Inflammatory macrophage treated with lipopolysaccharide for 4 hours (primary cell): ENCODE measurements around the gene KAT6B.
"Not testable (repeated sequence)": the region's sequence is repeated elsewhere in the genome, so short reads cannot be mapped to it uniquely, and the experiment has no call there.

Experiments used
- DNase-seq: peaks from one replicate; pipeline ENCODE4 v3.0.0-alpha.2; 2020

The KAT6B gene

DNA sequence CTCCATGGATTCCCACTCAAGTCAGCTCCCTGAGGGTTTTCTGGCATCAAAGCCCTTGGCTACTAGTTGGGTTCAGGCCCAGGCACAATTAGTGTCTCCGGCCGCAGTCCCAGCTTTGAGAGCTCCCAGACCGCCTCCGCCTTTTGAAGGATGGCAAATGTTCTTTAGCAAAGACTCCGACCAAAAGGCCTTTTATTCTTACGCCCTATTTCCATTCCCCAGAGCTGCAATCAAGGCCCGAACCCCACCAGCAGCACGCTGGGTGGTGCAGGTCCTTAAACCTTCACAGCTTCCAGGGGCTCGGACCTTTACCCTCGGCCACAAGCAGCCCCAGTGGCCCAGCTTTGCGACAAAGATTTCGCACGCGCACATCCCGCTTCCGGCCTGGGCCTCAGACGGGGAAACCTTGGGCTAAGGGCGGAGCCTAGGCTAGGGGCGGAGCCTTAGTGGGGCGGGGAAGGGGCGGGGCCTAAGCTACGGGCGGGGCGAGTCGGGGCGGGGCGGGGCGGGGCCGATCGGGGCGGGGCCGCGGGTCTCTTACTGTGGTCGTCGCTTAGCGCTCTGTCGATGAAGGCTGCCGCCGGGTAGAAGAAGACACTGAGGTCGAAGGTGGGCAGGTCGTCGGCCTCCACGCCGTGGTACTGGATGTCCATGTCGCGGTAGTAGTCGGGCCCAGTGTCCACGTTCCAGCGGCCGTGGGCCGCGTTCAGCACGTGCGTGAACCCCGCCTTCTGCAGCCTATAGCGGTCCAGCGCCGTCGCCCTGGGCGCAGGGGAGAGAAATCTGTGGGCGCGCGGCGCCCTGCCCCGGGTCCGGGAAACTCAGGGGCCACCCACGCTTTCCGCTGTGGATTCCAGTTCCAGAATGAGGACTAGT, 217.1 kb downstream of the KAT6B start:
- peak; percentile 63 for DNase-seq

DNA sequence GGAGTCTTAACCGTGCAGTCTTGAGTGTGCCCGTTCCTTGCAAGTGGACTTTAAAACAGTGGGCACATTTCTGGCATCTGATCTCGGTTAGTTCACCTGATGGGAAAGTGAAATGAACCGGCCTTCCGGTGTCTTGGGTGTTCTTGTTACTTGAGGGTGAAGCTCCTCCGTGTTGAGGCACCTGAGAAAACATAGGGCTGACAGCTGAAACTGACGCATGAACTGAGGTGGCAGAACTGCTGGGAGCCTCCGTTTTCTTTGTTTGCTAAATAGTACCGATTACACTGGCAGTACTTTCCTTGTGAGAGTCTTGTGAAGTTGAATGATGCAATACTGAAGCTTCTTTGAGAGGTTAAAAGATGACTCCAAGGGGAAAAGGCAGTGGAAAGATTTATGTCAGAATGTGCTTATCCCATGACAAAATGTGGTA, 222.3 kb downstream of the KAT6B start:
- peak; percentile 82 for DNase-seq

DNA sequence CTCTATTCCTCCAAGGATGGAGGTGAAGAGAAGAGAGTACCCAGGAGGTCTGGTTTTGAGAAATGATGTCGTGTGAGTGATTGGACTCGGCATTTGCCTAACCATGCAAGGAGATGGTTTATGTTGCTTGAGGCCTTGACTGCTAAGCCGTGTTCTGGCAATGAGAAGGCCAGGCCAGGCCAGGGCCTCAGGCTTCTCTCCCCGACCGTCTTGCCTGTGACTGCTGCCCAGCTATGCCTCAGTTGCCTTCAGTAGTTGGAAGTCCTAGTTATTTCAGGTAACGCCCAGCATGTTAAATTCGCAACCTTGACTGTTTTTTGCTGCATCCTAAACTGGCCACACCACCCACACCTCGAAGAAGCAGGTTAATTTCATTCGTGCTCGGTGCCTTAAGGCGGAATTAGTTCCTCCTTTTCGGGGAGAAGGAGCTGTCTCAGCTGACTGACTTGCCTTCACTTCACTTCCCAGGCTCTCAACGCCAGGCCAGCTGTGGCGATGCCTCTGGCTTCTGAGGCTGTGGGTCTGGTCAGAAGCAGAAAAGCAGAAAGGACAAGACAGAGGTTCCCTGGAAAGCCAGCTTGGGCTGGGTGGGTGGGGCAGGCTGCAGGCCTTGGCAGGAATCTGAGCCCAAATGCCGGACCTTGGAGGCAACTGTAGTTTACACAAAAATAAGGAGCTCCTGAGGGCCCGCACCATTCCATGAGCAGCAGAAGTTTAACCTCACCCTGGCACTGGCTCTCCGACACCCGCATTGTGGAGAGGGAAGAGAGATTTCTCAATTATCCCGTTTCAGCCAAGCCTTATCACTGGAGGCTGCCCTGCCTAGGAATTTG, 223.1 kb downstream of the KAT6B start:
- DNase-seq: peak; percentile 64

DNA sequence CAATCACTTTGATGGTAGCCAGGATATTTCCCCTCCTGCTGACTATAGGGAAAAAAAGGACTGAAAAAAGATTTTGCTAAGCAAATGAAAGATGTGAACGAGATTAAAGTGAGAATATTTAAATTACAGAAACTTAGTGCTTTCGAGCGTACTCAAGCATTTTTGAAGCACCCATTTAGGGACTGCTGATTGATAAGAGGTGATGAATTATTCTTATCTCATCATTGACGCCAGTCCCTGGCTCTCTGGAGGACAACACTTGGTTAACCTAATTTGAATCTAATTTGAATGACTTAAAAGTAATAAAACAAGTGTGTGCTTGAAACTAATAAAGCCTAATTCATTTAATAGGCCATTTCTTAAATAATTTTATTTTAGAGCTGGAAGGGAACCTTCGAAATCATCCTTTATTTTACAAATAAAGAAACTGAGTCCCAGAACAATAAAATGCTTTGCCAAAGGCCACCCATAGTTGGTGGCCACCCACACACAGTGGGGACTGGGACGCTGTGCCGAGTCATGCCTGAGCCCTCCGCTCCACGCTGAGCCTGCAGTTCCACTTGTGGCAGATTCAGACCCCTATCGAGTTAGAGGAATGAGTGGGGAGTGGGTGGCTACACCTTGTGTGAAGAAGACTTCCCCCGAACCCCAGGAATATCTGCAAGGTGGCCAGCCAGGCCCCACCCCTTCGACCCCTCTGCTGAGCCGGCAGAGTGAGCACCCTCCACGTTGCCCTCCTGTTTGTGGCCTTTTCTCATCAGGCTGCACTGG, 223.9 kb downstream of the KAT6B start:
- no peak for DNase-seq

DNA sequence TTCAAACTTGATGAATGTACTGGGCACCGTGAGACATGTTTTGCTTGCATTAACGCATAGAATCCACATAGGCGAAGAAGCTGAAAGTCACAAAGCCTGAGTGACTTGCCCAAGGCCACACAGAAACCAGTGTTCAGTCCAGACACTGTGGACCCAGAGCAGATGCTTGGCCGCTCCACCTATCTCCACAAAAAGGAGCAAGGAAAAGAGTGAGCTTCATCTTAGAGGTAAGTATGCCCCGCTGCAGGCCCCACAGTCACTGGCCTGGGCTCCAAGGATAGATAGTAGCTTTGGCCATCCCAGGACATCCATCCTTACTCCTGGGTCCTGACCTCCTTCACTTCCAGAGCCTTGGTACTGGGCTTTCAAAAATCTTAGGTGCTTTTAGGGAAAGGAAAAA, 224.9 kb downstream of the KAT6B start:
- DNase-seq: no peak

DNA sequence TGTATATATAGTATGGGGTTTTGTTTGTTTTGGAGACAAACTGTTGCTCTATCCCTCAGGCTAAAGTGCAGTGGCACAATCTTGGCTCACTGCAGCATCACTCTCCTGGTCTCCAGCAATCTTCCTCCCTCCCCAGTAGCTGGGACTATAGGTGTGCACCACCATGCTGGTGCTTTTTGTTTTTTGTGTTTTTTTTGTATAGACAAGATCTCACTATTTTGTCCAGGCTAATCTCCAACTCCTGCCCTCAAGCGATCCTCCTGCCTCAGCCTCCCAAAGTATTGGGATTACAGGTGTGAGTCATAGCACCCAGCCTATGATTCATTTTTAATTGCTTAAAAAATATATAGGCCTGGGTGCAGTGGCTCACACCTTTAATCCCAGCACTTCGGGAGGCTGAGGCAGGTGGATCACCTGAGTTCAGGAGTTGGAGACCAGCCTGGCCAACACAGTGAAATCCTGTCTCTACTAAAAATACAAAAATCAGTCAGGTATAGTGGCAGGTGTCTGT, 229.6 kb downstream of the KAT6B start:
- not testable (repeated sequence) for DNase-seq

DNA sequence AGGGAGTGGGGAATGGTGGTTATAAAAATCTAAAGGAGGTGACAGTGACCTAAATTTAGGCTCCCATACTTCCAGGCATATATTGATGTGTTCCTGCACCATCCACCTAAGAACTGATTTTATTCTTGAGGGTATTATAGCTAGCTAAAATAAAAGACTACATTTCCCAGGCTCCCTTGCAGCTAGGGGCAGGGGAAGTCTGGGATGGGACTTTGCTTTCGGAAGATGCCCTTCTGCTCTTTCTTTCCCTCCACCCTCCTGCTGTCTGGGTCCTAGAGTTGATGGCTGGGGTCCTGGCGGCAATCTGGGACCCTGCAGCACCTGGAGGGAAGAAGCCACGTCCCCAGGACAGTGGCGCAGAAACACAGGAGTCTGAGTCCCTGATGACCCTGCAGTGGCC, 231.3 kb downstream of the KAT6B start:
- DNase-seq: no peak

DNA sequence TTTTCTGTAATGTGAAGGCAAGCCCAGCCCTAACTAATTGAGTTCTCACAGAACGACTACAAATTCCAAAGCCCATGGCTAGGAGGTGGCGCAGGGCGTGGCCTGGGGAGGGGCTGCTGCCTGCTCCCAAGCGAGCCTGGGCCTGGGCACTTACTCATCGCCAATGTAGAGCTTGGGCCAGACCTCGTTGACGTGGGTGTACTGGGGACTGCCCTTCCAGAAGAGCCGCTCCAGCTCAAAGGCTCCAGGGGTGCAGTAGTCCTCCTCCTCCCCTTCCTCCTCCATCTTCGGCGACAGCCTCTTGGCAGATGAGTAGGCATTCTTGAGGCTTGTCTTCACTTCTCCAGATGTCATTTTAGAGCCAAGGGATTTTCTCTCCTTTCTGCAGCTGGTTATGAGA, 231.8 kb downstream of the KAT6B start:
- DNase-seq: no peak

DNA sequence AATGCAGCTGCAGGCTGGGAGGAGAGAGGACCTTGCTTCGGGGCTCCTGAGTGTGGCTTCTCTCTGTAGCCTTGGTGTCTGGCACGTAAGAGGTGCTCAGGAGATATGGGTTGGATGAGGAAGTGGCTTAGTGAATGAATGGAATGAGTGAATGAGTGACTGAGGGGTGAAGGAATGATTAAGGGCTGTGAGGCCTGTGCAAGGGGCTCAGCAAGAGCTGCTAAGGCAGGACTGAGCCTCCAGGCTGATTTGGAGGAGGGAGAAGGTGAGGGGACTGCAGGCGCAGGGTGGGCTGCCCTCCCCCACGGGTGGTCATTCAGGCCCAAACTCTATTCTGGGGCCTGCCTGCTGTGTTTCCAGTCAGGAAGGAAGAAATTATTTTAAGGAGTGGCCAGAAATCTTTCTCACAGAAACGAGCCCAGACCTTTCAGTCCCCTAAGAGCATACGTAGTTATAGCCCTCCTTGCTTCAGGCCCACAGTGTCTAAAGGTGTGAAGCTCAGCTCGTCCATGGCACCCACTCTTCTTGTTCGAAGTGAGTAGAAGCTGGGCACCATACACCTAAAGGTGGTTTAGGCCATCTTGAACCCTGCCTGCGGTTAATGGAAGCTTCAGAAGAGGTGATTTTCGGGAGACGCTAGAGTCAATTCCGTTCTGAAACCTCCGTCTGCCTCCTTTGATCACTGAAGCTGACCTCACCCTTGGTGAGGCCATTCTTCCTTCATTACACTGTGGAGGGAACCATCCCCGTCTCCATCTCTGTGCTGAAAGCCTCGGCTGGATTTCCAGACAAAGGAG, 235.5 kb downstream of the KAT6B start:
- peak; percentile 89 for DNase-seq

DNA sequence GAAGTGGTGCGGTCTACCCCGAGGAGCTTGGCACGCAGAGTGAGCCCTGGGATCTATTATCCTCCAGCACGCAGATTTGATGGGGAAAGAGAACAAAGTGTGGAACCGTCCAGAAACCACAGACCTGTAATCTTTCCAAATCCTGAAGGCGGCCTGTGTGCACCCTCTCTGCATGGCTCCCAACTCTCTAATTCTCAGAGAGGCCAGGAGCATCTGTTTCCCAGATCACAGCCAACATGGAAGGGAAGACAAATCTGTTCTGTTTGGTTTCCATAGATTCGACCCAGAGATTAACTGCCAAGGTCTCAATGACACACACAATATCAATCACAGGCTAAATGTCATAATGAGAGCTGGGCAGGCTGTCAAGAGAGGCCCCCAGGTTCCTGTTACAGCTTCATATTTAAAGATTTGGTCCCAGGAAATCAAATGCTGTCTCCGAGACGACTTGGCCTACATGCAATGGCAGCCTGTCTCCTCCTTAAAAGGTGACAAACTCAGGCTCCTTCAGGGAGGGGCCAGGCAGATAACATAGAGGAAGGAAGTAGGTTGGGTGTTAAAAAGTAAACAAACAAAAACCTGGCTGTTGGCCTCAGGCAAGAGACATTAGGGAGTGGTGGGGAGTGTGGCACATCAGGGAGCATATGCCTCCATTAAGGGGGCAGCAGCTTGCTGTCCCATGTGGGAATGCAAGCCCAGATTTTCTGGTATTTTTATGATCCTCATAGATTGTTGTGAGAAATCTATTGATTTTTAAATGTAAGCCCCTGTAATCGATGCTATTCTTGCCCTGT, 236.3 kb downstream of the KAT6B start:
- DNase-seq: no peak

DNA sequence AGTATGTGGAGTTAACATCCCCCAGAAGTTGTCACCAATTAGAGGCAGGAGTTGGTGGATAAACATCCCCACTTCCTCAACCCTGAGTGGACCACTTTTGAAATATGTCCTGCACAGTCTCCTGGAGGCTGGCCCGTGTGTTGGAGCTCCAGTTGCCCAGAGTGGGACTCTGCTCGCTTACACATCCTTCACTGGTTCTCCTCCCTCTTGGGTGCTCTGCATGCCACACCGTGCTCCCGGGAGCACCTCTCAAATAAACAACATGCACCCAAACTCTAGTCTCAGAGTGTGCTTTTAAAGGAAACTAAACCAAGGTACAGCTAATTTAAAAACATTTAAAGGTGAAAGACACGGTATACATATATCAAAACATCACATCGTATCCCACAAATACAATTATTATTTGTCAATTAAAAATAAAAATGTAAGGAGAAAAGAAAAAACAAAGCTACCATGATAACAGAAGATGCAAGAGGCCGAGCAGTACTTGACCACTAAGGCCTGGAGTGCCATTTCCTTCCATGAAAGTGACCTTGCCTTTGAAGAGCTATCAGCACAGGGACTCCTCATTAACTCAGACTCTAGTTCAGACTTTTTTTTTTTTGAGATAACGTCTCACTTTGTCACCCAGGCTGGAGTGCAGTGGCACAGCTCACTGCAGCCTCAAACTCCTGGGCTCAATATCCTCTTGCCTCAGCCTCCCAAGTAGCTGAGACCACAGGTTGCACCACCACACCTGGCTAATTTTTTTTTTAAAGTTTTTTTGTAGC, 237.2 kb downstream of the KAT6B start:
- no peak for DNase-seq

DNA sequence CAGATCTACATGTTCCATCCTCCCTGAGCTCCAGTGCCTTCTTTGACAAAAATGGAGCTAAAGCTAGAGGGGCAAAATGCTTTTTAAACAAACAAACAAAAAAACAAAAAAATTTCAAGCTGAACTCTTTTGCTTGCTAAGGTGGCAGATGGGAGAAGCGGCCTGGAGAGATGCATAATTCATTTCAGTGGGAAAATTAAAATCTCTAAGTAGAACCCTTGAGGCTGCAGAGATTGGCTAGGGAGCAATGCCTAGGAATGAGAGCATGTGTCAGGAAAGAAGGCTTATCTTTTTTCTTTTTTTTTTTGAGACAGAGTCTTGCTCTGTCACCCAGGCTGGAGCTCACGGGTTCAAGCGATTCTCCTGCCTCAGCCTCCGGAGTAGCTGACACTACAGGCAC, 238.7 kb downstream of the KAT6B start:
- no peak for DNase-seq

DNA sequence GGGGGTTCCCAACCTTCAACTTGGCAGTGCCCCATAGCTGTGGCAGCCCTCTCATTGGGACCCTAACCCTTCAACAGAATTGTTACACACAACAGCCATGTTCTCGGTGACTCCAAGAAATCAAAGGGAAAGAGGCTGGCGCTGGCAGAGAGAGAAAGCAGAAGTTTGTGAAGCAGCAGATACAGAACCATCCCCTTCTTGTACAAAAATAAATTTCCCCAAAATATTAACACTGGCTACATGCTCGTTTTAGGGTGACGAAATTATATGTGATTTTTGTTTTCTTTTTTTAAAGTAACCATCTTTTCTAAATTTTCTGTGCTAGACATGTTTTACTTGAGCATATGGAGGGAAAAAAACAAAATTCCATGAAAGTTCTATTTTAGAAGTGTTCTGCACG, 239.9 kb downstream of the KAT6B start:
- peak; percentile 52 for DNase-seq

DNA sequence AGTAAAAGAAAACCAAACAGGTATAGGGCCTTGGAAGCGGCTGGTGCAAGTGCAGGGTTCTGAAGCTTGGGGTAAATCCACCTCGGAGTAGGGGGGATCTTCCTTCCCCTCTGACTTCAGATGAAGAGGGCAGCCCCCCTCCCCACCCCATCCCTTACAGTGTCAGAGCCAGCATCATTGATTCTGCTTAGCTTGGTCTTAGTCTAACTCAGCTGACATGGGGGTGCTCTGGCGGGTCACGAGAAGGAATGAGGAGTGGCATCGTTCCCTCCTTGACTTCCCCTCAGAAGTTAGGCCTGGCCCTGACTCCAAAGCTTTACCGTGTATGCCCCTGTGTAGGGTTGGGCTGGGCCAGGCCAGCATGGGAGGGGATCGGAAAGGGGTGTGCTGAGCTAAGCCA, 240.9 kb downstream of the KAT6B start:
- DNase-seq: no peak

DNA sequence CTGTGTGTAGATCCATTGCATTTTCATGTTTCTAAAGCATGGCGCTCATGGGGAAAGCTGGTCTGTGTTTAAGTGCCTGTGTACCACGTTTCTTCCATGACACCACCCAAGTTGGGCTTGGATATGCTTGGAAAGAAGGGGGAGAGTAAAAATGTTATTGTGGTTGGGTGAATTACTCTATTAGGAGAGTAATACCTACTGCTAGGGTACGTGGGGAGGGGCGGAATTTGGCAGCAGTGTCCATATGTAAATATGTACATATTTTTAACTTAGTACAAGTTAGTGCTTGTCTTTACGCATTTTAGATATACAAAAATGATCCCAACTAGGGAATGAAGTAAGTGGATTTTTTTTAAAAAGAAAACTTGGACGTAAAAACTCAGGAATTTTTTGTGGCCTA, 242.1 kb downstream of the KAT6B start:
- no peak for DNase-seq

DNA sequence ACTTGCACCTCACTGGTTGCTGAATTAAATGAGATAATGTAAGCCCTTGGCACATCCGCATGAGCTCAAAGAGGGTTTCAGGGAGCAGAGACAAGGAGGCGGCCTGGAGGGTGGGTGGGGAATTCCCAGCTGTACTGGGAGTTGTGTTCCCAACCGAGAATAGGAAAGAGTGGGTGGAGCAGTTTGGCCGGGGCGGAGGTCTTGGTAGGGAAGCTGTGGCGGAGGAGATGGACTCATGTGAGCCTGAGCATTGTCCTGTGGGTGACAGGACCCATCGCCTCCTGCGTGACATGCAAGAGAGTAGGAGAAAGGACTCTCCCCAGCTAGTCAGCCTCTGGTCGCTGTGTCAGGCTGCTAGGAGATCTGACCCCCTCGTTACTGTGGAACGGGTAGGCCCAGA, 244.1 kb downstream of the KAT6B start:
- DNase-seq: peak; percentile 96

DNA sequence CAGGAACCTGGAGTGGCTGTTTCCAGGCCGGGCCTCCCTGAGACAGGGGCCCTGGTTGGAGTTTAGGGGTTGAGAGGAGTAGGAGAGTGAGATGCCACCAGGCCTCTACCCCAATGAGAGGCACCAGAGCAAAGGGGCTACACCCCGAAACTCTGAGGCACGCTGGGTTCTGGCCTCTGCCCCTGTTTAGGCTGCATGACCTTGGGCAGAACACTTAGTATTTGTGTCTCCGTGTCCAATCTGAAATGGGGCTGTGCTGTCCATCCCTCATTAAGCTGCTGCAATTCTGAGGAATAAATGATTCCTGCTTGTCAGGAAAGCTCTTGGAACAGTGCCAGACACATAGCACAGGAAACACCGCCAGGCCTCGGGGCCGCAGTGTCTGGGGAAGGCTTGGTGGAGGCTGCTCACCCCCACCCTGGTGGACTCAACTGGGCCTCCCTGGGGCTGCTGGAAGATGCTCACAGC, 244.6 kb downstream of the KAT6B start:
- DNase-seq: no peak

DNA sequence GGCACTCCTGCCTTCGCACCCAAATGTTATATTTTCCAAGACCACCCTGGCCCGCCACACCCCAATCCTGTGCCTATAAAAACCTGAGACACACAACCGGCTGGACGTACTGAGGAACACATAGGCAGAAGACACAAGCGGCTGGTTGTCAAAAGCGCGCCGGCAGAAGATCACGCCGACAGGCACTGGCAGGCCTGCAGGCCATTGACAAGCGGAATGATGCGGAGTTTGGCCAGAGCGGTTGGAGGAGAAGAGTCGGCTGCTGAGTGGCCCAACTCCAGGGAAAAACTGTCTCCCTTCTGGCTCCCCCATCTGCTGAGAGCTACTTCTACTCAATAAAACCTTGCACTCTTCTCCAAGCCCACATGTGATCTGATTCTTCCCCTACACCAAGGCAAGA, 245.4 kb downstream of the KAT6B start:
- no peak for DNase-seq

DNA sequence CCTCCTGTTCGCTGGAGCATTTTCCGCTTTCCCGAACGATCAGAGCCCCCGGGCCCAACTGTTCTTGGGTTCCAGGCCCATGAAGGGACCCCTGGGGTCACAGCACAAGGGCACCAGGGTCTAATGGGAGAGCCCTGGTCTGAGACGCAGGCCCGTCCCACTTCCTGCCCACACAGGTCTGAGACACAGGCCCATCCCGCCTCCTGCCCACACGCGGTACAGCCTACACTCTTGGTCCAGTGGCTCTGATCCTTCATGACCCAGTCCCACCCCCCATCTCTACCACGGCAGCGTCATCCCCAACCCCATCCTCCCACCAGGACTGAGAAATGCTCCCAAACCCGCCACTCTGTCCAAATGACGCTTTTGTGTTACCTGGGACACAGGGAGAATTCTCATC, 246.3 kb downstream of the KAT6B start:
- DNase-seq: no peak

DNA sequence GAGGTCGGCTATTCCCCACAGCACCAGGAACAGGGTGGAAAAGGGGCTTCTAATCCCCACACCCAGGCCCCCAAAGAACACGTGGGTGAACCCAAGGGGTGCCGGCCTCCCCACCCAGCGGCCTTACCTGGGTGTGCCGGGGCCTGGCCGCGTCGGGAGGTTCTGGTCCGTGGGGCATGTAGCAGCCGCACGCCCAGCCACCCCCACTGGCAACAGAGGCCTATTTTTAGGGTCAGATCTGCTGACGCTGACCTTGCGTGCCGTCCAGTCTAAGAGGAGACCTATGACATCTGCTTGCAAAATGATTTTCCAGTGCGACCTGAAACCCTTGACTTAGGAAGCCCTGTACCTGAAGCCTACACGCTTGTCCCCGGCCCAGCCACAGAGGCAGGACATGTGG, 247.0 kb downstream of the KAT6B start:
- DNase-seq: no peak
